Stimulated activated CD4-positive, alpha-beta T cell treated with anti-CD3 and anti-CD28 coated beads, Interleukin-4, amount 100 ng/mL, for 48 hours (primary cell): ENCODE measurements around the gene IGF2R.
"Not testable (repeated sequence)": the region's sequence is repeated elsewhere in the genome, so short reads cannot be mapped to it uniquely, and the experiment has no call there.

ENCODE experiments used
- DNase-seq, 2 donors: peaks; one replicate each; pipeline ENCODE4 v3.0.0-alpha.2; 2020; ENCODE audit warnings: low read depth in 2 of 2

IGF2R gene

DNA sequence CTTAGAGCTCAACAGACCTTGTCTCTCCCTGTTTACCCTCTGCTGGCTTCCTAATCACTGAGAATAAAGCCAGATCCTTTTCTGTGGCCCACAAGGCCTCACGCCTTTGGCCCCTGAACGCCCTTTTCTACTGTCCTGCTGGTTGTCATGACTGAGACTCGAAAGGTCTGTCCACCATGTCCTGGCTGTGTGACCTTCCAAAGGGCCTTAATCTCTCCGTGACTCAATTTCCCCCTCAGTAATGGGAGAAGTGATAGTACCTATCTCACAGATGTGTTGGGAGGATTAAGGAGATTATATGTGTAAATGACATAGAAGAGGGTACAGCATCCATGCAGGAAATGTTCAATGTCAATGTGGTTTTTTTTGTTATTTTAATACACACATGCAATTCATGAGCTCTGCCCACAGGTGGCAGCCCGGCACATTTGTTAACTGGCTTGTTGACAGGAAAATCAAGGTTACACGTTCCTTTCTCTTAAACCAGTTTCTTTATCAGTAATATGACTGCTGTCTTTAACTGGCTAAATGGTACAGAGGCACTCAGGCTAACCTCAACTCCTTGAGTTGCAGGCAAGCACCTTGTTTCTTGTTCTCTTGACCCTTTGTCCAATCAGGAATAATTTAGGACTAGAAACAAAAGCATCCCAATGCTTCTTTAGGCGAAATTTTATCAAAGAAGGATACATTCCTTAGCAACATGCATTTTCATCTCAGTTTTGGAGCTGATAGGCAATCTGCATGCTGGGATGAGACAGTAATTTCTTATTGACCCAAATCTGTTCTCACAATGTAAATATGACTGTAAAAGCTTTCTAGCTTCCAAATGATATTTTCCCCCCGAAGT lies 169.3 kb downstream of the IGF2R start:
- peak; percentile 58 to 59 for DNase-seq

DNA sequence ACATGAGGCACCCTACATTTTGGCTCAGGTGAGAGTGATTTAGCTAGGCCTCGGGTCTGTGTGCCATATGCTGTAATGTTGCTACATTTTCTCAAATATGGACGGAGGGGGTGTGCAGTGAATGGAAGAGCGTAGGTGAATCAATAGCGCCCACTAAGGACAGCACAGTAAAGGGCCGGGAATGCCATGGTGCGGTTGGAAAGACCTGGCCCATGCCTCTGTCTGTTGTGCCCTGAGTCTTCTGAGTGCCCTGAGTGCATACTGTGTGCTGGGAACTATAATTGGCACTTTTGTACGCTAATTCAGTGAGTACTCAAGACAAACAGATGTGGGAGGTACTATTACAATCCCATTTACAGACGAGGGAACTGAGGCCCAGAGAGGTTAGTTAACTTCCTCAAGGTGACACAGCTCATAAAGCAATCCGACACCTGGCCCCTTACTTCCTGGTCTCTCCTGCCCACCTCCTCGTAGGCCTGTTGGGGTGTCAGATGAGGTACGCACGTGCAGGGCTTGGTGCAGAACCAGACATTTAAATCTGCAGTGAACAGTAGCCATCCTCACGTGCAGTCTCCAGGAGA lies 170.0 kb downstream of the IGF2R start:
- DNase-seq = no peak

DNA sequence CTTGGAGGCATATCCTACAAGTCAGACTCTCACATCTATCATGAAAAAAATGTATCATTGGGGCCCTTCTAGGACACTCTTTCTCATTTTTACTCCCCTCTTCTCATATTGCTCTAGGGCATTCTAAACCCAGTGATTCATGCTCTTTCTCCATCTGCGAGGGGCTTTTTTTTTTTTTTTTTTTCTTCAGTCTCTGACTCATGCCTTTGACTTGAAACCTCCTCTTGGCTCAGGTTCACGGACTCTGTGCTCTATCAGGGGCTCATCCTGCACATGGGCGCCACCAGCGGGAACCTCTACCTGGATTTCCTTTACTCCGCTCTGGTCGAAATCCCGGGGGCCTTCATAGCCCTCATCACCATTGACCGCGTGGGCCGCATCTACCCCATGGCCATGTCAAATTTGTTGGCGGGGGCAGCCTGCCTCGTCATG lies 170.6 kb downstream of the IGF2R start:
- DNase-seq = no peak

DNA sequence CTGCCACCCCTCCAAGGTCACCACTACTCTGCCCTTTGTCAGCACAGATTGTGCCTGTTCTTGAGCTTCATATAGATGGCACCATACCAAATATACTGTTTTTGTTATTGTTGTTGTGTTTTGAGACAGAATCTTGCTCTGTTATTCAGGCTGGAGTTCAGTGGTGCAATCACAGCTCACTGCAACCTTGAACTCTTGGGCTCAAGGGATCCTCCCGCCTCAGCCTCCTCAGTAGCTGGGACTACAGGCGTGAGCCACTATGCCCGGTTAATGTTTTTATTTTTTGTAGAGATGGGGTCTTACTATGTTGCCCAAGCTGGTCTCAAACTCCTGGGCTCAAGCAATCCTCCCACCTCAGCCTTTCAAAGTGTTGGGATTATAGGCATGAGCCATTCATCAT lies 171.6 kb downstream of the IGF2R start:
- DNase-seq = not testable (repeated sequence)

DNA sequence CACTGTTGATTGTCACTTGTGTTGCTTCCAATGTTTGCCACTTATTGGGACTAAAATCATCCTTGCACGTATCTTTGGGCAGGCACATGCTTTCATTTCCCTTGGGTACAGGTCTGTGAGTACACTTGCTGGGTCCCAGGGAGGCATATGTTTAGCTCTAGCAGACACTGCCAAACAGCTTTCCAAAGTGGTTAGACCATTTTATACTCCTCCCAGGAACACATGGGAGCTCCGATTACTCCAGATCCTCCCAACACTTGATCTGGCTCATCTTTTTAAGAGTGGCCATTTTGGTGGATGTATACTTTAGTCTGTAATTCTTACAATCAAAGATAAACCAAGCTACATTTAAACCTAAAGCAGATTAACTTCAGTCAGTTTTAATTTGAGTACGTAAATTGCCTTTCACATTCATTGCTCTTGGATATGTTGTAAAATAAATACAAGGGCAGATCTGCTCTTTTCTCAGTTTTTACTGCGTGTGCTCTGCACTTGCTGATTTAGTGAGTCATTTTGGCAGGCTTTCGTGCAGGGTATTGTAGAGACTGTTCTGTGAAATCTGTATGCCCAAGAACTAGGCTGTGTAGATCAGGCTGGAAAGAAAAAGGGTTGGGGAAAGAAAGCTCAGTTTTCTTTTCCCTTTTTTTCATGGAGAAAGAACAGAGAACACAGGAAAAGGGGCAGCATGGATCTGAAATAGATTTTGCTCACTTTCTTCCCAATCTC lies 172.3 kb downstream of the IGF2R start:
- no peak for DNase-seq

DNA sequence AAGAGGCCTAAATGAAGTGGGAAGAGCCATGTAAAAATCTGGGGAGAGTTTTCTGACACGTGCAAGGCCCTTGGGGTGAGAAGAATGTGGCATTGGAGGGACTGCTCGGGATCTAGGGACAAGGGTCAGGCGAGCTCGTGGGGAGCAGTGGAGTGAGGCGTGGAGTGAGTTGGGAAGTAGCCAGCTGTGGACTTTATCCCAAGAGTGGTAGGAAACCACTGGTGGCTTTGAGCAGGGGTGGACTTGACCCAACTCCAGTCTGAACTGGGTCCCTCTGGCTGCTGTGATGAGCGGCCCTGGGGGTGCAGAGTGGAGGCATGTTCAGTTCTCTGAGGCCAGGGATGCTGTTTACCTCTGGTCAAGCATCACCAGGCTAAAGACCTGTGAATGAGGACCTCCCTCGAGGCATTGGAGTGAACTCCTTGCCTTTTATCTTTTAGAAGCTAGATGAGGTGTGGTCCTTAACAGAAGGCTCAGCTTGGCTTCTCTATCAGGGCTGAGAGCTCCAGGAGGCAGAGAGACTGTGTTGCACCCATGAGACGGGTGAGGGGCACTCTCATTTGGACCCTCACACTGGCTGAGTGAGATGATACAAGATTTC lies 173.3 kb downstream of the IGF2R start:
- no peak for DNase-seq

DNA sequence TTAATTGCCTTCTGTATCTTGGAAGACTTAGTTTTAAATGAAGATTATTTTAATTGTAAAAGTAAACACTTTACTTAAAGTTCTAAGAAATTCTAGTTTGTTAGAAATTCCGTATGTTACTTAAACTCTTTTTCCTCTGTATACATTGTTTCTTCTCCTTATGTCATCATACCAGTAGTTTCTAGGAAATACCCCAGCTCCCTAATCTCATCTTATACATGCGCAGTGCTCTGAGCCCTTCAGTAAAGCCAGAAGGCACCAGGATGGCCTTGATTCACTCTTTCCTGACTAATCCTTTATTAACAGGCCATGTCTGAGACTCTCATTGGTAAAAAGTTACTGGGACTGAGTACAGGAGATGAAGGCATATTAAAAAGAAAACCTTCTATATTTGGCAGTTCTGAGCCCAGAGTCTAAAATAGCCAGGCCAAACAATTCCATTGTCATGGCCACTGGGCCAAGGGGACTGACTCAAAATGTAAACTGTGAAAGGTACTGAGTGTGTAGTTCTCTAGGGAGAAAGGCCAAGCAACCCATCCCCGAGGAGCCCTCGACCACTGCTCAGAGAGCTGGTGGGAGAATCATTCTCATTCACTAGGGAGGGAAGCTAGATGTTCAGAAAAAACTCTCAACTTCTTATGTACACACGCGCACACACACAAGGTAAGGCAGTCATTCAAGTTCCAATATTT lies 177.7 kb downstream of the IGF2R start:
- DNase-seq = no peak

DNA sequence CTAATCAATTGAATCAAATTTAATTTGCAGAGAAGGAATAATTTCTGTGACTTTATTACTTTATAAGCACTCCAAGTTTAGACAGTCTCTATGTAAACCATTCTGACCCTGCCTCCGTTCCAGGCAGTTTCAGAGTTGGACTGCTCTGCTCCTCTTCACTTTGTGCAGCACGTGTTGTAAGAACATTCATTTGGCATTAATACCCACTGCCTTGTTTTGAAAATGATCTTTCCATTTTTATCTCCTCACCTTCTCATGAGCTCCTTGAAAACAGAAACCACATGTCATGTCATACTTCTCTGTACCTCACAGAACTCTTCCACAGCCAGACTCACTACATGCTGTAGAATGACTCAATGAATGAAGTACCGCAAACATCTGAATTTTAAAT lies 178.3 kb downstream of the IGF2R start:
- no peak for DNase-seq

DNA sequence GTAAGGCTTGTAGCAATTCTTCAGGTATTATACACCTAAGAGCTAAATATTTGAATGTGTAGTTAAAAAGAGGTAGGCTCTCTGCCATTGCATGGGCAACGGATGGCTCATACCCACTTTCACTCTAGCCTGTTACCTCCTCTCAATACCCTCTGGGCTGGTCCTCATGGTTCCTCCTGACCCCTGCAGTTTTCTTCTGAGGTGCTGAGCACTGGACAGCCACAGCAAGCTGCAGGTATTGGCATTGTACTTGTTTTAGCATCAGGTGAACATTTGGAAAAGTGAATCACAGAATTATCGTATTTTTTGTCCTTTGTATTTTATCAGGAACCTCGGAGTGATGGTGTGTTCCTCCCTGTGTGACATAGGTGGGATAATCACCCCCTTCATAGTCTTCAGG lies 185.6 kb downstream of the IGF2R start:
- no peak for DNase-seq

DNA sequence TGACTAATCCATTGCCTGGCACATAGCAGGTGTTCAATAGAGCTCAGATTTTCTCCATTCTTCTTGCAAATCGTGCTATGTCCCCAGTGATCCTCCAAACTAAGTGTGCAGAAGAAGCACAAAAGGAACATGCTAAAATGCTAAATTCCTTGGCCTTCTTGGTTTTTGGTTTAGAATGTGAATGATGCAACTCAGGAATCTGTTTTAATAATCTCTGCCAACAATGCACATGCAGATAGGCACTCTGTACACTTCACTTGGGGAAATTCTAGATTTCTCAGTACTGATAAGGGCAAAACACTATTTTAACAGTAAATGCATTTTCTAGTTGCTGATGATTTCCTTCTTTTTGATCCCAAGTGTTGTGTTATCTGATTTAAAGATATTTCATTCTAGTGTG lies 188.0 kb downstream of the IGF2R start:
- DNase-seq = no peak

DNA sequence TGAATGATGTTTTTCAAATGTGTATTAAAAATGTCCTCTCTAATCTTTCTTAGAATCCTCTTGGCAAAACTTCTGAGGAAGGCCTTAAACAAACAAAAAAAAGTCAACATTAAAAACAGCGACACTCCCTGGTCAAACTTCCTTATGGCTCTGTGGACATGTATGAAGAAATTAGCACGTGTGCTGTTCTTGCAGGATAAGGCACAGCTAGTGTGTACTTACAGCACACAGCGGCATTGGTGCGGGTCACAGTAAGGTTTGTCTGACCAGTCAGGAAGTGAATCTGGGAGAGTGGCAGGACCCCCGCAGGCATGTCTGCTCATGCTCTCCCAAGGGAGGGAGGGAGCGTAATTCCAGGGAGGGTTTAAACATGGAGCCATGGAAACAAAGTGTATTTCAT lies 191.6 kb downstream of the IGF2R start:
- DNase-seq = no peak
